HG02840 (cell line): Measurements from ENCODE around the gene DDX59.
A peak's percentile ranks its signal among the peaks of the same experiment; 100 is the strongest.

ENCODE experiments used
- ATAC-seq: cut with Tn5 transposase; IDR thresholded peaks from one replicate; pipeline ENCODE4 v1.9.1; 2021; ENCODE audit warnings: mild to moderate bottlenecking, moderate library complexity, moderate number of reproducible peaks; ENCODE audit not compliant: unreplicated experiment, low FRiP score

The DDX59 gene

DNA sequence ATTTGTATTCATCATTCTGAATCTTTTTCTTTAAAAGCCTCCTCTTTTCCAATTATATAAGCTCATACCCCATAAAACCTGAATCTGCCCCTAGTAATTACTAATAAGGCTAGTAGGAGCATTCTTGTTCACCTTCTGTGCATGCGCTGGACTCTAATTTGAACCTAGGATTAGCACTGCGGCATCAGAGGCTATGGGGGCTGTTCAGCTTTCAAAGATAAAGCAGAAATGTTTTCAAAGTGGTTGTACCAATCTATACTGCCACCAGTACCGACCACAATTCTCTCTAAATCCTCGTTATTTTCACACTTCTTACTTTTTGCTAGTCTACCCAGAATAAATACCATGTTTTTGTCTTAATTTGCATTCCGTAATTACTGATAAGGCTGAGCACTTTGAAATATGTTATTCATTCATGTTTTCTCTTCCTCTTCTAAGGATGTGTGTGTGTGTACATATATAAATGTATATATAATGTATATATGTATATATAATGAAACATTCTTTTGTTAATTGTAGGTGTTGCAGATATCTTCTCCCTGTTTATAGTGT lies 1.6 kb upstream of the DDX59 start:
- no peak for ATAC-seq

GRCh38 chr1:200670242-200671118 lies 773 bp upstream of the DDX59 start:
- ATAC-seq, result no peak

GRCh38 chr1:200668514-200669313 lies 993 bp downstream of the DDX59 start:
- ATAC-seq, result no peak

DNA sequence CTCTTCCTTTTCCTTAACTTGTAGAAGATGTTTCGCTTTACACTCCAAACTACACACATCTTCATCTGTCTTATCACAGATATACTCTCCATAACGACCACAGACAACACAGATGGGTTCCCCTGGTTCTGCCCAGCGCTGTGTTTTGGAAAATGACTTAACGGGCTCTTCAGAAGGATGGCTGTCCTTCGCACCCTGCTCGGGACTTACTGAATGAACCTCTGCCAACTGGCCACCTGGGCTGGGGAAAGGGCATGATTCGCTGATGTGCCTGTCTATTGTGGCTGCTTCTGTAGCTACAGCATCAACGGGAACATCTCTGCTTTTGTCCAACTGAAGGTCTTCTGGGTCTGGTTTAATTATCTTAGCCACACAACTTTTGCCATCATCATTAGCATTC lies 3.4 kb downstream of the DDX59 start:
- no peak for ATAC-seq

GRCh38 chr1:200665861-200666260 lies 3.8 kb downstream of the DDX59 start:
- ATAC-seq, result no peak

GRCh38 chr1:200660719-200661118 lies 9.0 kb downstream of the DDX59 start:
- no peak for ATAC-seq

DNA sequence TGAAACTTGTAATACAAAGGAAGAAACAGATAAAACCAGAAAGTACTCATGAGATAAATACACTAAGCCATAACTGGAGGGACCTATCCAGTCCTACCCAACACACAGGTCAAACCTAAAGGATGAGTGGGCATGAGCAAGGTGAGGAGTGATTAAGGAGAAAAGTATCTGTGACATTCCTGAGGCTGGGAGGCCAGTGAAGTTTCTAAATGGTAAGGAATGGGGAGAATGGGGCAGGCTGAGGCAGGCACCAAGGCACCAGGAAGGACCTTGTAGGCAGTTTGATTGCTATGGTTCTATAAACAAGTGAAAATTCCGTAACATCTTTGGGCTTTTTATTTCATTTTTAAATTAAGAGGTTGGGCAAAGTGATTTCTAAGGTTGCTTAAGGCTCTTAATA lies 10.4 kb downstream of the DDX59 start:
- ATAC-seq, result no peak

DNA sequence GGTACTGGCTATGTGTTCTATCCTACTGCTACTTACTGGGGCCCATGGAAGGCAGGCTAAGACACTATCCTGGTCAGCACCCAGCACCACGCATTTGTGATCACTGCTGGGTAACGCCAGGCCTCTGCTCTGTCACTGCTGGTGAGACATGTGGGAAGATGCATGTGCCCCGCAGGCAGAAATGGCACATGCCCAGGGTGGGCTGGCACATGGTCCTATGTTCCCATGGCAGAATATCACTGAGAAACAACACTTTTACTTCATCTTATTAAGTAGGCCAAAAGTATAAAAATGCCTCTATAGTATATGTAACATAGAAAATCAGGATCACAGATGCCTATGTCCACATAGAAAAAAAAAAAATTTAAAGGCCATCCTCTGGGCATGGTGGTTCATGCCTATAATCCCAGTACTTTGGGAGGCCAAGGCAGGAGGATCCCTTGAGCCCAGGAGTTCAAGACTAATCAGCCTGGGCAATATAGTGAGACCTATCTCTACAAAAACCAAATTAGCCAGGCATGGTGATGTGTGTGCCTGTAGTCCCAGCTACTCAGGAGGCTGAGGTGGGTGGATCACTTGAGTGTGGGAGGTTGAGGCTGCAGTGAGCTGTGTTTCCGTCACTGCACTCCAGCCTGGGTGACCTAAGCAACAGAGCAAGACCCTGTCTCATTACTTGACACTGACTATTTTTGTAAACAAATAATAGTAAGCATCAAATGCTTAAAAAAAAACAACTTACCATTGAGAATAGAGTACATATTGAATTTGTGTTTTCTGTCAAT lies 11.5 kb downstream of the DDX59 start:
- no peak for ATAC-seq

DNA sequence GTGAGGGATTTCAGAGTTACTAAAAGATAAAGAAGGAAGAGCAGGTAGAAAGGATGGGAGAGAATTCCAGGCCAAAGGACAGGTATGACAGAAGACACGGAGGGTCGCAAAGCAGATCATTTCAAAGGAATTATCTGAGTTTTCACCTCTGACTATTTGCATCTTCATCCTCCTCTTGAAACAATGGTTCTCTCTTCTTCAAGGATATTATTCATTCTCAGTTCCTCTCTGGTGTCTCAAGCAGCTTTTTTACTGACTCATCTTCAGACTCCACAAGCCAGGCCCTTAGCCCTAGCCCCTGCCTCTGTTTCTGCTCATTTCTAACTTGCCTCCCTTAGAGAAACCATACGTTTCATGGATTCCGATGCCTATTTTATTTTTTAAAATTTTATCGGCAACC lies 15.0 kb downstream of the DDX59 start:
- ATAC-seq, result peak; percentile 93

DNA sequence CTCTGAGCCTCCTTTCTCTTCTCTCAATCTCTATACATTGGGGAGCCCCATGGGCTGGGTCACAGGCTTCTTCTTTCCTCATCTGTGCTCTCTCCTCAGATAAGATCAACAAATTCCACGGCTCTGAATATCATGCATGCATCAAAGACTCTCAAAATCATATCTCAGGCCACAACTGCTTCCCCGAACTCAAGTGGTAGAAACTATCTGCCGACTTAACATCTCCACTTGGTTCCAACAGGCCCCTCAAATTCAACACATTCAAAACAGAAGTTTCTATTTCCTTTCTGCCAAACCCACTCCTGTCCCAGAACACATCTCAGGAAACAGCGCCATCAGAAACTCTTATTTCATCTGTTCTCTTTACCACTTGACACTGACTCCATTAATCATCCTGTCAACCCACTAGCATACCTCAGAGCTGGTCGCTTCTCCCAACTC lies 16.7 kb downstream of the DDX59 start:
- ATAC-seq, result no peak

- ATAC-seq, result no peak
Measured at GRCh38 chr1:200652378-200652777, 17.3 kb downstream of the DDX59 start.

- no peak for ATAC-seq
Measured at GRCh38 chr1:200646515-200646914, 23.2 kb downstream of the DDX59 start.

DNA sequence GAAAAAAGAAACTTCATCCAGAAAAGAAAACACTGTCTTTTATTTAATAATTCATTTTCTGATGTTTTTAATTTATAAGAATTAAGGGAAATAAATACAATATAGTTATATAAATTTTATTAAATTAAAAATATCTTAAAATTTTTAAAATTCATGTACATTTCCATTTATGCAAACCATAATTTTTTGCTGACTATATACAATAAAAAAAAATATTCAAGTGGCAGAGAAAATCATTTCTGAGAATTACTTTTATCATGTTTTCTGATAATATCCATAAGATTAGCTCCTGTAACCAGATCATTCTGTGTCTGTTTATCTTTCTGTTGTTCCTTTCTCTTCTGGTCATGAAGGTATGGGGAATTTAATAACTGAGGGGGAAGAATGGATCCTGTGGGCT lies 25.7 kb downstream of the DDX59 start:
- ATAC-seq, result no peak

DNA sequence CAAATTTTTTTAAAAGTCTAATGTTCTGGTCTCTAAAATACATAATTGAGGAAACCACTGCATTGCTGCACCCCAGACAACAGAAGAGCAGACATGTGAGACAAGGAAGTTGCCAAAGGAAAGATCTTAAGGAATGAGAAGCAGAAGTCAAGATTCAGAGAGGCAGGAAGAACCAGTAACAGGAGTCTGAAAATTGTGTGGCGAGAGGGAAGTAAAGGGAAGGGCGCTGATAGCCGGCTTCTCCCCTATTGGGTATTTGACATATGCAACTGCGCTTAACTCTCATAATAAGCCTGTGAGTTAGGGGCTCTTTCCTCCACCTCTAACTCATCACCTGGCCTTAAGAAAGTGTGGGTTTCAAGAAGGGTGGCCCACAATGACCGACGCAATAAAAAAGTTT lies 27.2 kb downstream of the DDX59 start:
- ATAC-seq, result no peak

DNA sequence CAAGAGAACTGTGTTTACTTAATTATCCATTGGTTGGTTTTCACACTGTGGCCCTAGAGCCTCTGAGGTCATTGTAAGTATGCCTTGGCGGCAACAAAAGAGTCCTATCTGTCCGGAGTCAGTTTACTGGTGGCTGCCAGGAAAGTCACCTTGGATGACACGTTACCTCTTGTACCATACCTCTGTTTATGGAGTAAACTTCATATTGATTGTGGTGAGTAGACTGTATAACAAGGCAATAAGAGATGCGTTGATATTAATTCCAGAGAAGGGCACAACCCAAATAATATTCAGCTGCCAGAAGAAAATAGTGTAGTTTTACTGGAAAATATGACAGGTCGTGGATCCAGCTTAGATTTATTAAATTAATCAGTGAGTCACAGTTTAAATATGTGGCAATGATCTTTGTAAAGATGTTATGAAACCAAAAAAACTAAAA lies 28.7 kb downstream of the DDX59 start:
- ATAC-seq, result no peak

- ATAC-seq, result no peak
Measured at GRCh38 chr1:200640373-200640962, 29.2 kb downstream of the DDX59 start.

DNA sequence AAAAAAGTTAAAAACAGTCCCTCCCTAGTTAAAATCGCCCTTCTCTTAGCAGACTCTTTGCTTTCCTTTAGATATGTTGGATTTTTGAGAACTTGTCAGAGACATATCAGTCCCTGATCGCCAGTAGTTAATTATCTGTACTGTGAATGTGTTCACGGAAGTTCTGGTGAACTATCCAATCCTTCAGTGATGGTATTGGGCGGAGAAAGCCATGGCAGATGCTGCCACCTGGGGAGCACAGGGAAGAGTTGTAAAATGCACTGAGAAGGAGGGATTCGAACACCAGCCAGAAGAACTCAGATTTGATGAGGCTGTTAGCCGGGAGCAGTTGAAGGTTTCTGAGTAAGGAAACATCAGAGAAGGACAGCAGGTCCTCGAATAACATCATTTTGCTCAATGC lies 31.6 kb downstream of the DDX59 start:
- no peak for ATAC-seq

- no peak for ATAC-seq
Measured at GRCh38 chr1:200636681-200637080, 33.0 kb downstream of the DDX59 start.

GRCh38 chr1:200634261-200635122 lies 35.2 kb downstream of the DDX59 start:
- ATAC-seq, result no peak
